Endodermal cell (in vitro differentiated cells): Measurements from ENCODE around the gene DHRS13. TPM values are rescaled to one million over a fixed set of nuclear protein-coding genes. Genes with fewer than 3 reads are reported as not detected.
"Not testable (repeated sequence)": the region's sequence is repeated elsewhere in the genome, so short reads cannot be mapped to it uniquely, and the experiment has no call there.

ENCODE experiments used
- DNase-seq: peaks from one replicate; pipeline ENCODE4 v3.0.0-alpha.2; 2017
- H3K27ac ChIP-seq: 2 replicates; pipeline ENCODE4 v1.5.1; 2013; ENCODE audit warnings: mild to moderate bottlenecking, low read depth, low read length, moderate library complexity
- H3K27me3 ChIP-seq: 2 replicates; pipeline ENCODE4 v1.6.1; 2013; ENCODE audit warnings: mild to moderate bottlenecking, low read length, moderate library complexity; ENCODE audit not compliant: insufficient read depth, control insufficient read depth, poor library complexity, severe bottlenecking
- H3K36me3 ChIP-seq: 2 replicates; pipeline ENCODE4 v1.7.0; 2013; ENCODE audit warnings: mild to moderate bottlenecking, low read length, moderate library complexity; ENCODE audit not compliant: control insufficient read depth, insufficient read depth
- H3K4me1 ChIP-seq: one replicate; pipeline ENCODE4 v1.7.0; 2013; ENCODE audit warnings: low read length; ENCODE audit not compliant: control insufficient read depth, insufficient read depth
- H3K4me3 ChIP-seq: 2 replicates; pipeline ENCODE4 v1.5.1; 2013; ENCODE audit warnings: mild to moderate bottlenecking, low read length, moderate library complexity
- H3K9ac ChIP-seq: 2 replicates; pipeline ENCODE4 v1.6.1; 2013; ENCODE audit warnings: mild to moderate bottlenecking, low read length, moderate library complexity; ENCODE audit not compliant: poor library complexity, severe bottlenecking; ENCODE audit errors: extremely low read depth
- H3K9me3 ChIP-seq: 2 replicates; pipeline ENCODE4 v1.6.1; 2013; ENCODE audit warnings: mild to moderate bottlenecking, low read length, moderate library complexity; ENCODE audit not compliant: control insufficient read depth
- H3K27ac Mint-ChIP-seq: 2 replicates; pipeline ENCODE4 v1.8.0; 2020; ENCODE audit warnings: mixed read lengths
- H3K27me3 Mint-ChIP-seq: 2 replicates; pipeline ENCODE4 v1.8.0; 2021; ENCODE audit warnings: mild to moderate bottlenecking, mixed read lengths; ENCODE audit not compliant: insufficient read depth
- H3K36me3 Mint-ChIP-seq: 2 replicates; pipeline ENCODE4 v1.8.0; 2020; ENCODE audit warnings: low read depth, mixed read lengths
- H3K4me1 Mint-ChIP-seq: 2 replicates; pipeline ENCODE4 v1.8.0; 2020; ENCODE audit warnings: mixed read lengths
- H3K4me3 Mint-ChIP-seq: 2 replicates; pipeline ENCODE4 v1.8.0; 2020; ENCODE audit warnings: mild to moderate bottlenecking, moderate library complexity, mixed read lengths
- H3K9me3 Mint-ChIP-seq: 2 replicates; pipeline ENCODE4 v1.8.0; 2020; ENCODE audit warnings: mild to moderate bottlenecking, mixed read lengths
- WGBS, 2 experiments: methylation state at CpG; one replicate each; pipeline versions ENCODE4 v1.1.5 to v1.1.7; 2013; ENCODE audit warnings: missing lambda C conversion rate in 2 of 2, mixed read lengths in 1 of 2; ENCODE audit not compliant: insufficient coverage in 1 of 2, insufficient read length in 1 of 2; 5-methylcytosine and 5-hydroxymethylcytosine counted together
- total RNA-seq, 2 donors: library from RNA; stranded (reverse); fragmentation: NEBNext Ultra II Directional in 1 of 2; extraction: Animal tissue kit (Norgen Biotek cat#: 25700) in 1 of 2; gene quantifications; 2 replicates in 1 of 2; 3 replicates in 1 of 2; pipeline ENCODE4 v1.2.1, GENCODE V29; 2021
- TF ChIP-seq, protein P1 (sequence below): fragments of 200-600 bp; sonication (generic); conservative IDR thresholded peaks from 2 replicates; pipeline ENCODE4 v1.5.0; 2021; ENCODE audit warnings: antibody characterized with exemption, mild to moderate bottlenecking

Gene DHRS13
- total RNA-seq, 2 donors from 2014 or later, result 19.1 to 24.8 TPM

DNA sequence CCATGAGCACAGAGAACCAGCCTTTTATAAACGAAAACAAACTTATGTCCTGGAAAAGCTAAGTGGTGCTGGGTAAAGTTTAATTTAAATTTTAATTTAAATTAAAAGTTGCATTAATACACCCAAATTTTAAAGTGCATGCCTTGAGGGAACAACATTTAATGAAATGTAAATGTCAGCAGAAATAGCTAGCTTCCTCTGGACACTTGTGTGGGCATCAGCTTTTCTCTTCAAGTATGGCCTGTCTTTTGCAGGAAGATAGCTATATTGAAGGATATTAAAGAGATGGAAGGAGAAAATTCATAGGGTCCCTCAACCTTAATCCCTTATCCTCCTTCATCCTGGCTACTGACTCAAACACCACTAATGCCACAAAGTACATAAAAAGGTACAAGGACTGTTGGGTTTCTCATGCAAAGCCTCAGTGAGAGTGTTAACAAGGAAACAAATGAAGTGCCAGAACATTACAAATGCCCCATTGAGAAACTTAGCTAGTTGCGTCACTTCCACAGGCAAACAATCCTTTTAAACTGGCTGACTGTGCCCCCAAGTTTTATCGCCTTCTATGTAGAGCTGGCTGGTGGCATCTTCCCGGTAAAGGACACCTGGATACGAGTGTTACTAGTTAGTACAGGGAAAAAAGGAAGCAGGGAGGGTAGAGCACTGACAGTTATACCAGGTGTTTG, 34.3 kb upstream of the DHRS13 start:
- no peak overlapping the region for H3K4me3 ChIP-seq
- no peak overlapping the region for H3K27ac ChIP-seq
- H3K4me1 ChIP-seq, result peaks cover 8% of the 10 kb centered on the region

DNA sequence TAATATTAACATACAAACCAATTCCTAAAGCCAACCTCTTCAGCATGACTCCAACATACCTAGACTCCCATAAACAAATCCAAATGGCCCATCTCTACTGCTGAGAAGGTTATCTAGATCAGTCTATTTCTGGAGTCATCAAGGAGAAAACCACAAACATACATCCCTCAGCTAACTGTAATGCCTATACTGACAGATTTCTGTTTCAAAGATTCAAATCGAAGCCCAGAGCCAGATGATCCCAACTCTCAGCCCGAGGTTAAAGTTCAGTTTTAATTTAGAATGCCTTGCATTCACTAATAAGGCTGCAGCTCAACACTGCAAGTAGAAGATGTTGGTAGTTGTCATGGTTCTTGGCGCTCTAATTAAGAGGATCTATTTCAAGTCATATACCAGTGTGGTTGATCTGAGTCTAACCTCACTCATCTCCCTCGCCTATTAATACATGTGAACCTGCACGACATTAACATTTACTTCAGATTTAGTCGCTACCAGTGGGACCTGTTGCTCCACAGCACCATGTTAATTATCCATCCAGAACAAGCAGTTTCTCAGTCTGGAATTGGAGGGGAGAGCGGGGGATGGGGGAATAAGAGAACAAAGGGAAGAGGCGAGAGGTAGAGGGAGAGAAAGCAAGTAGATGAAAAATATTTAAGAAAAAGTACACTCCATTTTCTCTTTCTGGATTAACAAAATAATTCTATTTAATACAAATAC, 33.0 kb upstream of the DHRS13 start:
- Mint-ChIP-seq H3K9me3 (no peaks in the 10 kb centered on the region), H3K27me3 (no peaks in the 10 kb centered on the region), H3K4me1 (peaks cover 41% of the 10 kb centered on the region), H3K27ac (no peak overlapping the region), H3K4me3 (no peak overlapping the region), H3K36me3 (peaks cover 37% of the 10 kb centered on the region)
- Histone ChIP-seq H3K9me3 (no peaks in the 10 kb centered on the region), H3K36me3 (peaks cover 67% of the 10 kb centered on the region), H3K4me1 (peaks cover 8% of the 10 kb centered on the region), H3K9ac (no peak overlapping the region), H3K4me3 (no peak overlapping the region), H3K27ac (no peak overlapping the region), H3K27me3 (no peaks in the 10 kb centered on the region)
- no peak for DNase-seq
- 96 to 100% methylated on average over 4 to 7 of the region's 8 CpGs for WGBS, 2 experiments
- TF ChIP-seq, protein P1, sequence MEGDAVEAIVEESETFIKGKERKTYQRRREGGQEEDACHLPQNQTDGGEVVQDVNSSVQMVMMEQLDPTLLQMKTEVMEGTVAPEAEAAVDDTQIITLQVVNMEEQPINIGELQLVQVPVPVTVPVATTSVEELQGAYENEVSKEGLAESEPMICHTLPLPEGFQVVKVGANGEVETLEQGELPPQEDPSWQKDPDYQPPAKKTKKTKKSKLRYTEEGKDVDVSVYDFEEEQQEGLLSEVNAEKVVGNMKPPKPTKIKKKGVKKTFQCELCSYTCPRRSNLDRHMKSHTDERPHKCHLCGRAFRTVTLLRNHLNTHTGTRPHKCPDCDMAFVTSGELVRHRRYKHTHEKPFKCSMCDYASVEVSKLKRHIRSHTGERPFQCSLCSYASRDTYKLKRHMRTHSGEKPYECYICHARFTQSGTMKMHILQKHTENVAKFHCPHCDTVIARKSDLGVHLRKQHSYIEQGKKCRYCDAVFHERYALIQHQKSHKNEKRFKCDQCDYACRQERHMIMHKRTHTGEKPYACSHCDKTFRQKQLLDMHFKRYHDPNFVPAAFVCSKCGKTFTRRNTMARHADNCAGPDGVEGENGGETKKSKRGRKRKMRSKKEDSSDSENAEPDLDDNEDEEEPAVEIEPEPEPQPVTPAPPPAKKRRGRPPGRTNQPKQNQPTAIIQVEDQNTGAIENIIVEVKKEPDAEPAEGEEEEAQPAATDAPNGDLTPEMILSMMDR, result no peak

More for the DNA sequence above, 34.3 kb upstream of the DHRS13 start:
- DNase-seq, result peak; percentile 57
- WGBS, 2 experiments, result 82 to 84% methylated on average over 4 to 5 of the region's 5 CpGs
- Mint-ChIP-seq H3K9me3 (no peaks in the 10 kb centered on the region), H3K27ac (peak overlapping the region; percentile 48), H3K27me3 (no peaks in the 10 kb centered on the region), H3K4me3 (no peak overlapping the region), H3K36me3 (peaks cover 39% of the 10 kb centered on the region), H3K4me1 (peaks cover 47% of the 10 kb centered on the region)
- H3K36me3 ChIP-seq, result peaks cover 73% of the 10 kb centered on the region
- no peak overlapping the region for H3K9ac ChIP-seq
- no peaks in the 10 kb centered on the region for H3K9me3 ChIP-seq
- TF ChIP-seq, protein P1, result no peak
- H3K27me3 ChIP-seq, result no peaks in the 10 kb centered on the region

DNA sequence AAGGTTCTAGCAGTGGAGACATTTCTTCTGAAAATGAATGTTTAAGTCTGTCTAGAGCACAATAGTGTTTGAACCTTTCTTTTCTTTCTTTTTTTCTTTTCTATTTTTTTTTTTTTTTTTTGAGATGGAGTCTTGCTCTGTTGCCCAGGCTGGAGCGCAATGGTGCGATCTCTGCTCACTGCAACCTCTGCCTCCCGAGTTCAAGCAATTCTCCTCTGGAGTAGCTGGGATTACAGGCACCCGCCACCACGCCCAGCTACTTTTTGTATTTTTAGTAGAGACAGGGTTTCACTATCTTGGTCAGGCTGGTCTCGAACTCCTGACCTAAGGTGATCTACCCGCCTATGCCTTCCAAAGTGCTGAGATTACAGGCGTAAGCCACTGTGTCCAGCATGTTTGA, 31.6 kb upstream of the DHRS13 start:
- H3K27ac Mint-ChIP-seq, H3K9me3 Mint-ChIP-seq, H3K9ac ChIP-seq, H3K9me3 ChIP-seq, H3K4me1 ChIP-seq, H3K27ac ChIP-seq, DNase-seq, H3K4me3 ChIP-seq, H3K27me3 Mint-ChIP-seq, H3K4me3 Mint-ChIP-seq, H3K27me3 ChIP-seq: not testable (repeated sequence)
- peaks cover 58% of the 10 kb centered on the region for H3K36me3 ChIP-seq
- H3K4me1 Mint-ChIP-seq, result peaks cover 33% of the 10 kb centered on the region
- 91 to 98% methylated on average over 6 to 8 of the region's 8 CpGs for WGBS, 2 experiments
- H3K36me3 Mint-ChIP-seq, result peaks cover 39% of the 10 kb centered on the region
